H1 (cell line): Measurements from ENCODE around the gene PAX3. TPM values are rescaled to one million over a fixed set of nuclear protein-coding genes. Genes with fewer than 3 reads are reported as not detected.

Source experiments
- CTCF ChIA-PET: fragments of 300-600 bp; sonication (Branson Sonifier 250); formaldehyde crosslinking; loops from one replicate; lab custom pipeline; 2021; ENCODE audit not compliant: partially characterized antibody; lab: Charles Lee
- POLR2A ChIA-PET: fragments of 300-600 bp; sonication (Branson Sonifier 250); formaldehyde crosslinking; loops from one replicate; lab custom pipeline; 2021; ENCODE audit warnings: inconsistent platforms; ENCODE audit not compliant: partially characterized antibody; lab: Charles Lee
- DNase-seq, 2 experiments: peaks; one replicate each; pipeline versions ENCODE4 v3.0.0 to v3.0.0-alpha.2; 2010 to 2022; ENCODE audit warnings: low spot score in 2 of 2, low read depth in 1 of 2, mixed read lengths in 1 of 2
- FAIRE-seq: peaks from 2 replicates; lab custom pipeline; 2011; peaks lifted over from hg19 to GRCh38; lab: Jason Lieb, UNC
- H2AFZ ChIP-seq: 2 replicates; pipeline ENCODE4 v1.8.1; 2012; ENCODE audit warnings: low read length, inconsistent platforms
- H2AK5ac ChIP-seq: 2 replicates; pipeline ENCODE4 v1.6.1; 2013; ENCODE audit warnings: low read depth, low read length
- H2BK120ac ChIP-seq: replicated peaks from 2 replicates; pipeline ENCODE3; 2013; ENCODE audit warnings: low read depth, low read length, inconsistent platforms
- H2BK12ac ChIP-seq: 2 replicates; pipeline ENCODE4 v1.6.1; 2013; ENCODE audit warnings: low read depth, low read length
- H2BK15ac ChIP-seq: 2 replicates; pipeline ENCODE4 v1.6.1; 2013; ENCODE audit warnings: low read length
- H2BK20ac ChIP-seq: 2 replicates; pipeline ENCODE4 v1.6.1; 2013; ENCODE audit warnings: low read length
- H2BK5ac ChIP-seq: 2 replicates; pipeline ENCODE4 v1.6.1; 2013; ENCODE audit warnings: low read depth, low read length
- H3K14ac ChIP-seq: 2 replicates; pipeline ENCODE4 v1.6.1; 2013; ENCODE audit warnings: inconsistent platforms; ENCODE audit not compliant: insufficient read length
- H3K18ac ChIP-seq: 2 replicates; pipeline ENCODE4 v1.6.1; 2013; ENCODE audit warnings: low read length; ENCODE audit errors: extremely low read depth
- H3K23ac ChIP-seq: 2 replicates; pipeline ENCODE4 v1.6.1; 2013; ENCODE audit warnings: inconsistent platforms; ENCODE audit not compliant: insufficient read length
- H3K23me2 ChIP-seq: 2 replicates; pipeline ENCODE4 v1.6.1; 2013; ENCODE audit warnings: low read depth, low read length
- H3K27ac ChIP-seq: 2 replicates; pipeline ENCODE4 v1.6.1; 2011; ENCODE audit warnings: low read depth, low read length, inconsistent platforms
- H3K27me3 ChIP-seq, 4 experiments: replicated peaks in 1 of 4; 1 replicate in 1 of 4; 2 replicates in 3 of 4; pipeline versions ENCODE4 v1.6.1 to v1.8.1; 2011 to 2013; ENCODE audit warnings: low read length in 3 of 4, mild to moderate bottlenecking in 3 of 4, inconsistent platforms in 2 of 4, mixed read lengths in 2 of 4, moderate library complexity in 1 of 4; ENCODE audit not compliant: control insufficient read depth in 3 of 4, insufficient read depth in 3 of 4; ENCODE audit errors: extremely low read depth in 1 of 4
- H3K36me3 ChIP-seq, 4 experiments: 2 replicates each; pipeline versions ENCODE4 v1.6.1 to v1.8.1; 2011 to 2013; ENCODE audit warnings: mild to moderate bottlenecking in 4 of 4, low read length in 3 of 4, moderate library complexity in 2 of 4, control low read depth in 1 of 4, inconsistent platforms in 1 of 4; ENCODE audit not compliant: insufficient read depth in 4 of 4, control insufficient read depth in 2 of 4
- H3K4ac ChIP-seq: replicated peaks from 2 replicates; pipeline ENCODE3; 2013; ENCODE audit warnings: low read length, low read depth, mixed read lengths, inconsistent platforms; ENCODE audit not compliant: insufficient read length
- H3K4me1 ChIP-seq, 4 experiments: replicated peaks in 1 of 4; 1 replicate in 1 of 4; 2 replicates in 3 of 4; pipeline versions ENCODE4 v1.6.1 to v1.8.1; 2011 to 2013; ENCODE audit warnings: low read length in 3 of 4, inconsistent platforms in 2 of 4, mixed read lengths in 1 of 4; ENCODE audit not compliant: insufficient read depth in 4 of 4, control insufficient read depth in 3 of 4
- H3K4me2 ChIP-seq, 2 experiments: 2 replicates each; pipeline versions ENCODE4 v1.6.1 to v1.8.1; 2011 to 2013; ENCODE audit warnings: low read depth in 2 of 2, low read length in 2 of 2, control low read depth in 1 of 2, inconsistent platforms in 1 of 2, mild to moderate bottlenecking in 1 of 2; ENCODE audit not compliant: insufficient read depth in 1 of 2
- H3K4me3 ChIP-seq, 4 experiments: fragments of 200-600, 300-600 bp in 1 of 4; sonication (generic), shearing (Covaris generic), sonication (Bioruptor Twin) in 1 of 4; 2 replicates each; pipeline versions ENCODE4 v1.5.1 to v1.8.1; 2011 to 2016; ENCODE audit warnings: low read length in 4 of 4, low read depth in 3 of 4, control low read depth in 2 of 4, inconsistent platforms in 2 of 4, mild to moderate bottlenecking in 2 of 4, mixed read lengths in 1 of 4, moderate library complexity in 1 of 4; ENCODE audit not compliant: insufficient read depth in 2 of 4; ENCODE audit errors: extremely low read depth in 1 of 4
- H3K56ac ChIP-seq: replicated peaks from 2 replicates; pipeline ENCODE3; 2013; ENCODE audit warnings: low read depth, mild to moderate bottlenecking, mixed read lengths, low read length, inconsistent platforms; ENCODE audit not compliant: insufficient read length
- H3K79me1 ChIP-seq: 2 replicates; pipeline ENCODE4 v1.6.1; 2013; ENCODE audit warnings: low read depth, low read length, control low read depth
- H3K79me2 ChIP-seq, 2 experiments: 2 replicates each; pipeline versions ENCODE4 v1.6.1 to v1.8.1; 2012 to 2013; ENCODE audit warnings: low read length in 2 of 2, mild to moderate bottlenecking in 2 of 2, inconsistent platforms in 1 of 2; ENCODE audit not compliant: insufficient read depth in 2 of 2, control insufficient read depth in 1 of 2
- H3K9ac ChIP-seq, 4 experiments: replicated peaks in 1 of 4; 1 replicate in 1 of 4; 2 replicates in 3 of 4; pipeline versions ENCODE4 v1.6.1 to v1.8.1; 2011 to 2013; ENCODE audit warnings: low read depth in 3 of 4, low read length in 3 of 4, control low read depth in 2 of 4, mild to moderate bottlenecking in 2 of 4, moderate library complexity in 2 of 4, inconsistent platforms in 1 of 4; ENCODE audit errors: extremely low read depth in 1 of 4
- H3K9me3 ChIP-seq, 2 experiments: 2 replicates each; pipeline versions ENCODE4 v1.6.1 to v1.8.1; 2012 to 2013; ENCODE audit warnings: mild to moderate bottlenecking in 2 of 2, moderate library complexity in 2 of 2, control low read depth in 1 of 2, inconsistent platforms in 1 of 2, low read depth in 1 of 2, low read length in 1 of 2, mixed read lengths in 1 of 2; ENCODE audit not compliant: insufficient read depth in 2 of 2
- H4K20me1 ChIP-seq, 2 experiments: replicated peaks in 1 of 2; 2 replicates each; pipeline versions ENCODE3 to v1.8.1; 2011 to 2013; ENCODE audit warnings: inconsistent platforms in 2 of 2, low read length in 2 of 2, mild to moderate bottlenecking in 1 of 2; ENCODE audit not compliant: insufficient read depth in 2 of 2, control insufficient read depth in 1 of 2
- H4K5ac ChIP-seq: 2 replicates; pipeline ENCODE4 v1.6.1; 2013; ENCODE audit warnings: low read length, low read depth, mixed read lengths, inconsistent platforms; ENCODE audit not compliant: insufficient read length
- H4K8ac ChIP-seq: 2 replicates; pipeline ENCODE4 v1.8.0; 2013; ENCODE audit warnings: mild to moderate bottlenecking, moderate library complexity, low read length, inconsistent platforms; ENCODE audit not compliant: insufficient read depth; ENCODE audit errors: extremely low read depth
- H4K91ac ChIP-seq: replicated peaks from 2 replicates; pipeline ENCODE3; 2013; ENCODE audit warnings: low read length, mixed read lengths, inconsistent platforms; ENCODE audit not compliant: insufficient read length
- ASH2L ChIP-seq: fragments of 200-600, 300-600 bp; sonication (generic); IDR thresholded peaks from one replicate; pipeline ENCODE4 v1.7.1; 2017; ENCODE audit warnings: low read length
- CTBP2 ChIP-seq: IDR thresholded peaks from 2 replicates; pipeline ENCODE4 v1.7.0; 2011; ENCODE audit warnings: borderline replicate concordance, mild to moderate bottlenecking, moderate library complexity, mixed read lengths, low read length; ENCODE audit not compliant: insufficient read depth, insufficient read length
- EGR1 ChIP-seq: IDR thresholded peaks from 2 replicates; pipeline ENCODE4 v1.6.1; 2011; ENCODE audit warnings: low read depth, low read length, borderline replicate concordance
- FOSL1 ChIP-seq: IDR thresholded peaks from 2 replicates; pipeline ENCODE4 v1.6.1; 2011; ENCODE audit warnings: mild to moderate bottlenecking, low read depth, low read length, moderate library complexity; ENCODE audit not compliant: insufficient read depth
- GTF2F1 ChIP-seq: IDR thresholded peaks from 2 replicates; pipeline ENCODE4 v1.6.1; 2012; ENCODE audit warnings: low read depth, low read length, improper control_type of control experiment, borderline replicate concordance
- KDM4A ChIP-seq: IDR thresholded peaks from one replicate; pipeline ENCODE4 v1.7.1; 2012; ENCODE audit warnings: low read depth, mild to moderate bottlenecking, moderate library complexity, low read length, inconsistent platforms; ENCODE audit not compliant: severe bottlenecking
- RNF2 ChIP-seq: fragments of 200-900, 300-1000 bp; sonication (generic); IDR thresholded peaks from 2 replicates; pipeline ENCODE4 v1.7.1; 2016; ENCODE audit warnings: borderline replicate concordance, low read depth, mild to moderate bottlenecking, antibody characterized with exemption, low read length; ENCODE audit not compliant: poor library complexity, severe bottlenecking; ENCODE audit errors: missing control alignments
- SAP30 ChIP-seq: fragments of 300-600 bp; sonication (generic); IDR thresholded peaks from 2 replicates; pipeline ENCODE4 v1.7.1; 2012; ENCODE audit warnings: low read length, moderate library complexity, mild to moderate bottlenecking, inconsistent platforms; ENCODE audit not compliant: insufficient read depth, insufficient replicate concordance
- SRF ChIP-seq: IDR thresholded peaks from 2 replicates; pipeline ENCODE4 v1.6.1; 2011; ENCODE audit warnings: mild to moderate bottlenecking, low read depth, low read length, moderate library complexity
- WGBS, 2 experiments: shearing (Covaris generic) in 1 of 2; methylation state at CpG; one replicate each; pipeline versions ENCODE4 v1.1.6 to v1.1.7; 2013 to 2015; ENCODE audit warnings: low lambda C conversion rate in 2 of 2, mixed read lengths in 2 of 2, inconsistent platforms in 1 of 2, low coverage in 1 of 2, missing lambda C conversion rate in 1 of 2; ENCODE audit not compliant: insufficient replicate concordance in 2 of 2, insufficient coverage in 1 of 2, insufficient read length in 1 of 2; ENCODE audit errors: extremely low coverage in 1 of 2, missing lambda C conversion rate in 1 of 2; 5-methylcytosine and 5-hydroxymethylcytosine counted together
- polyA plus RNA-seq, 7 experiments: library from polyadenylated mRNA; depleted of rRNA in 3 of 7; stranded (reverse) in 5 of 7; unstranded in 2 of 7; fragments of >200 nt in 5 of 7; fragments of 200-250 nt in 2 of 7; gene quantifications; 1 replicate in 5 of 7; 2 replicates in 1 of 7; 4 replicates in 1 of 7; pipeline versions ENCODE4 v1.2.1 to v1.2.3, GENCODE V29; 2011 to 2013; ENCODE audit warnings: missing spikeins in 2 of 7, mixed read lengths in 2 of 7
- total RNA-seq: library from RNA; stranded (reverse); fragmentation: NEBNext Ultra II Directional; extraction: Animal tissue kit (Norgen Biotek cat#: 25700); gene quantifications from 2 replicates; pipeline ENCODE4 v1.2.1, GENCODE V29; 2021
- TF ChIP-seq, protein P1 (sequence below): IDR thresholded peaks from 2 replicates; pipeline ENCODE4 v1.6.1; 2012; ENCODE audit warnings: inconsistent platforms

Gene PAX3
- total and polyA plus RNA-seq, 2 of the 8 experiments (the other 6 are each of a cell fraction or from before 2014, with no cell fraction given) = 0.33 TPM; not detected in 1

DNA sequence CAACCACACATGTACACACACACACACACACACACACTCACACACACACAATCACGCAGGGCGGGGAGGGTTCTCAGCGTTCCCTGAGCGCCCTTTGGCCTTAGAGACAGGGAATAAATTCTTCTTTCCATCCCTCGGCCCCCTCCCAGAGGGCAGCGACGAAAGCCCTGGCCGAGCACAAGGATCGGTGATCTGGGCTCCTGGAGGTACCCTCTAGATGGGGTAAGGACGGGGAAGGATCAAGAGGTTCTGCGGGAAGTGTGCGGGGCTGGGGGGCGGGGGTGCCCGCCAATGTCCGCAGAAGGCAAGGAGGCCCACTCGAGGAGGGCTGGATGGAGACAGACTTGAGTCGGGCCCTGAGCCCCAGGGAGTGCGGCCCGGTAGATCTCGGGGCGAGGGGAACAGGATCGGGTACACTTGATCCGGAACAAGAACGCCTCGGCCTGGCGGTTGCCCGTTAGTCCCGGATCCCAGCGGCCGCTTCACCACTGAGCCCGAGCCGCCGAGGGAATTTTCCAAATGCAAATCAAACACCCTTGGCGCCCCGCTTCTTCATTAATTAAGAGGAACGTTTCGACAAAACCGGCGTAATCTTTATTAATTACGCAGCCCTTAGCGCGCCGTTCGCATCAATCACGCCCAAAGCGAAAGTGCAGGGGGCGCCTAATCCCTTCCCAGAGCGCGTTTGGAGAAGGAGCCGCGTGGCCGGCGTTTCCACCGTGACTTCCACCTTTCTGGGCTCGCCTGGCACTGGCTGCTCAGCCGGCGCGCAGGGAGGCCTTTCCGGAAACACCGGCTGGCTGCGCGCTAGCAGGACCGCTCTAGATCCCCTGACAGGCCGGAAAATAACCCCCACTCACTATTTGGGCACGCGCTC lies 7.0 kb upstream of the PAX3 start:
- FAIRE-seq (no peak), DNase-seq (peak in 1 of 2 experiments; percentile 72)
- Histone ChIP-seq H2BK120ac (no peak overlapping the region), H3K9me3 (no peaks in the 10 kb centered on the region), H3K79me2 (no peaks in the 10 kb centered on the region), H4K8ac (peak overlapping the region; percentile 68), H2AFZ (no peak overlapping the region), H3K36me3 (no peaks in the 10 kb centered on the region; a peak in 1 of 8 replicates), H3K9ac (no peak overlapping the region), H2BK20ac (no peak overlapping the region), H2BK15ac (no peak overlapping the region), H4K91ac (no peak overlapping the region), H3K23me2 (peaks cover 3% of the 10 kb centered on the region; the same call in 1 of the 2 replicates), H3K27ac (no peak overlapping the region), H4K5ac (no peak overlapping the region), H2BK12ac (peak overlapping the region; percentile 84; the same call in 1 of the 2 replicates), H3K4ac (peak overlapping the region; percentile 21), H3K23ac (no peak overlapping the region), H2BK5ac (no peak overlapping the region), H3K4me3 (peak overlapping the region in 3 of 4 experiments; percentile 6 to 50 (median 10); a peak in 3 of 8 replicates), H3K4me2 (peak overlapping the region; percentile 58 to 65), H3K79me1 (no peaks in the 10 kb centered on the region), H3K14ac (no peak overlapping the region), H3K56ac (no peak overlapping the region), H3K4me1 (peaks cover 9 to 28% (median 18%) of the 10 kb centered on the region in 4 experiments), H3K18ac (no peak overlapping the region), H4K20me1 (peaks cover 17 to 33% of the 10 kb centered on the region in 2 experiments), H3K27me3 (peaks cover 98 to 100% (median 99%) of the 10 kb centered on the region in 4 experiments), H2AK5ac (peak overlapping the region; percentile 91; the same call in 1 of the 2 replicates)
- 1% methylated on average over 63 of the region's 66 CpGs; no CpG with 5 or more reads in 1 of the 2 experiments for WGBS, 2 experiments
- CTCF ChIA-PET = no interaction called here
- POLR2A ChIA-PET = no interaction called here
- TF ChIP-seq ASH2L (peak; percentile 33), CTBP2 (peak; percentile 14), EGR1 (no peak), GTF2F1 (no peak), FOSL1 (no peak), RNF2 (peak; percentile 7), SRF (no peak), KDM4A (peak; percentile 17), SAP30 (no peak)
- TF ChIP-seq, protein P1, sequence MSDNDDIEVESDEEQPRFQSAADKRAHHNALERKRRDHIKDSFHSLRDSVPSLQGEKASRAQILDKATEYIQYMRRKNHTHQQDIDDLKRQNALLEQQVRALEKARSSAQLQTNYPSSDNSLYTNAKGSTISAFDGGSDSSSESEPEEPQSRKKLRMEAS = peak; percentile 42; the same call in 1 of the 2 replicates
